IPS-18a (cell line): ENCODE results near the gene GAB2.

Experiments used
- H3K27ac ChIP-seq: one replicate; pipeline ENCODE4 v1.5.1; 2013; ENCODE audit warnings: low read length
- H3K27me3 ChIP-seq: one replicate; pipeline ENCODE4 v1.6.1; 2013; ENCODE audit warnings: mild to moderate bottlenecking, low read length; ENCODE audit not compliant: control insufficient read depth, insufficient read depth
- H3K36me3 ChIP-seq: one replicate; pipeline ENCODE4 v1.6.1; 2013; ENCODE audit warnings: low read depth, low read length; ENCODE audit not compliant: control insufficient read depth
- H3K4me1 ChIP-seq: one replicate; pipeline ENCODE4 v1.6.1; 2013; ENCODE audit warnings: low read depth, low read length; ENCODE audit not compliant: control insufficient read depth
- H3K4me3 ChIP-seq: one replicate; pipeline ENCODE4 v1.5.1; 2013; ENCODE audit warnings: low read length
- H3K9ac ChIP-seq: one replicate; pipeline ENCODE4 v1.6.1; 2013; ENCODE audit warnings: mild to moderate bottlenecking, low read length, moderate library complexity
- H3K9me3 ChIP-seq: one replicate; pipeline ENCODE4 v1.6.1; 2013; ENCODE audit warnings: low read depth, low read length; ENCODE audit not compliant: control insufficient read depth

GAB2 gene

GRCh38 chr11:78392854-78393253, 24.8 kb downstream of the GAB2 start:
- Histone ChIP-seq H3K4me1 (no peaks in the 10 kb centered on the region), H3K9ac (no peak overlapping the region)

GRCh38 chr11:78391424-78391823, 26.2 kb downstream of the GAB2 start:
- Histone ChIP-seq H3K27me3 (no peaks in the 10 kb centered on the region), H3K9me3 (no peaks in the 10 kb centered on the region), H3K36me3 (no peaks in the 10 kb centered on the region), H3K9ac (no peak overlapping the region), H3K4me1 (no peaks in the 10 kb centered on the region), H3K27ac (no peak overlapping the region), H3K4me3 (no peak overlapping the region)

More at GRCh38 chr11:78392854-78393253, 24.8 kb downstream of the GAB2 start:
- H3K36me3 ChIP-seq: no peaks in the 10 kb centered on the region
- H3K27me3 ChIP-seq: peaks cover 5% of the 10 kb centered on the region
- no peaks in the 10 kb centered on the region for H3K9me3 ChIP-seq
- no peak overlapping the region for H3K4me3 ChIP-seq
- H3K27ac ChIP-seq: no peak overlapping the region

GRCh38 chr11:78390809-78391208, 26.8 kb downstream of the GAB2 start:
- no peak overlapping the region for H3K4me3 ChIP-seq
- no peaks in the 10 kb centered on the region for H3K4me1 ChIP-seq
- H3K9ac ChIP-seq: no peak overlapping the region
- no peaks in the 10 kb centered on the region for H3K9me3 ChIP-seq
- H3K36me3 ChIP-seq: no peaks in the 10 kb centered on the region
- H3K27me3 ChIP-seq: no peaks in the 10 kb centered on the region
- H3K27ac ChIP-seq: no peak overlapping the region

- Histone ChIP-seq H3K9me3 (no peaks in the 10 kb centered on the region), H3K9ac (no peak overlapping the region), H3K27ac (no peak overlapping the region), H3K4me1 (no peaks in the 10 kb centered on the region), H3K4me3 (no peak overlapping the region), H3K27me3 (no peaks in the 10 kb centered on the region), H3K36me3 (no peaks in the 10 kb centered on the region)
Measured at GRCh38 chr11:78386215-78386941, 31.2 kb downstream of the GAB2 start.

- H3K27ac ChIP-seq: no peak overlapping the region
- H3K9ac ChIP-seq: no peak overlapping the region
- H3K4me1 ChIP-seq: no peaks in the 10 kb centered on the region
- no peaks in the 10 kb centered on the region for H3K9me3 ChIP-seq
- H3K4me3 ChIP-seq: no peak overlapping the region
- H3K27me3 ChIP-seq: no peaks in the 10 kb centered on the region
- no peaks in the 10 kb centered on the region for H3K36me3 ChIP-seq
Measured at GRCh38 chr11:78385205-78385604, 32.4 kb downstream of the GAB2 start.

GRCh38 chr11:78384231-78384630, 33.4 kb downstream of the GAB2 start:
- H3K4me1 ChIP-seq: no peaks in the 10 kb centered on the region
- no peaks in the 10 kb centered on the region for H3K27me3 ChIP-seq
- no peak overlapping the region for H3K27ac ChIP-seq
- H3K36me3 ChIP-seq: no peaks in the 10 kb centered on the region
- no peaks in the 10 kb centered on the region for H3K9me3 ChIP-seq
- H3K4me3 ChIP-seq: no peak overlapping the region
- H3K9ac ChIP-seq: no peak overlapping the region

GRCh38 chr11:78381865-78382264, 35.8 kb downstream of the GAB2 start:
- Histone ChIP-seq H3K36me3 (no peaks in the 10 kb centered on the region), H3K9me3 (no peaks in the 10 kb centered on the region), H3K9ac (no peak overlapping the region), H3K4me1 (no peaks in the 10 kb centered on the region), H3K4me3 (no peak overlapping the region), H3K27ac (no peak overlapping the region), H3K27me3 (no peaks in the 10 kb centered on the region)

- Histone ChIP-seq H3K27ac (no peak overlapping the region), H3K9me3 (no peaks in the 10 kb centered on the region), H3K36me3 (no peaks in the 10 kb centered on the region), H3K4me3 (no peak overlapping the region), H3K4me1 (no peaks in the 10 kb centered on the region), H3K9ac (no peak overlapping the region), H3K27me3 (no peaks in the 10 kb centered on the region)
Measured at GRCh38 chr11:78380615-78381051, 37.0 kb downstream of the GAB2 start.

- no peak overlapping the region for H3K4me3 ChIP-seq
- no peaks in the 10 kb centered on the region for H3K4me1 ChIP-seq
- no peaks in the 10 kb centered on the region for H3K9me3 ChIP-seq
- H3K9ac ChIP-seq: no peak overlapping the region
- no peaks in the 10 kb centered on the region for H3K27me3 ChIP-seq
- no peaks in the 10 kb centered on the region for H3K36me3 ChIP-seq
- no peak overlapping the region for H3K27ac ChIP-seq
Measured at GRCh38 chr11:78379039-78379670, 38.5 kb downstream of the GAB2 start.

GRCh38 chr11:78377625-78378418, 39.8 kb downstream of the GAB2 start:
- Histone ChIP-seq H3K27ac (no peak overlapping the region), H3K9ac (no peak overlapping the region), H3K27me3 (no peaks in the 10 kb centered on the region), H3K4me3 (no peak overlapping the region), H3K4me1 (no peaks in the 10 kb centered on the region), H3K36me3 (no peaks in the 10 kb centered on the region), H3K9me3 (no peaks in the 10 kb centered on the region)

- Histone ChIP-seq H3K9me3 (no peaks in the 10 kb centered on the region), H3K4me3 (no peak overlapping the region), H3K9ac (no peak overlapping the region), H3K27ac (no peak overlapping the region), H3K27me3 (no peaks in the 10 kb centered on the region), H3K4me1 (no peaks in the 10 kb centered on the region), H3K36me3 (no peaks in the 10 kb centered on the region)
Measured at GRCh38 chr11:78376858-78377257, 40.8 kb downstream of the GAB2 start.
